Activated T-helper 17 cell treated with anti-CD3 and anti-CD28 coated beads, Interleukin-2, amount 50 U/mL, for 72 hours (primary cell): ENCODE data around the gene CARD16. TPM values are rescaled to one million over a fixed set of nuclear protein-coding genes. Genes with fewer than 3 reads are reported as not detected.

ENCODE experiments used
- ATAC-seq: fragments of 150-1000 bp; cut with Tn5 transposase; replicated peaks from 2 replicates; pipeline ENCODE4 v1.10.0; 2021; ENCODE audit warnings: mild to moderate bottlenecking, moderate library complexity
- H3K27ac Mint-ChIP-seq: one replicate; pipeline ENCODE4 v1.8.0; 2022; ENCODE audit warnings: mixed read lengths
- H3K27me3 Mint-ChIP-seq: one replicate; pipeline ENCODE4 v1.8.0; 2022; ENCODE audit warnings: mixed read lengths
- H3K36me3 Mint-ChIP-seq: one replicate; pipeline ENCODE4 v1.8.0; 2022; ENCODE audit warnings: low read depth, mild to moderate bottlenecking, mixed read lengths
- H3K4me1 Mint-ChIP-seq: one replicate; pipeline ENCODE4 v1.8.0; 2022; ENCODE audit warnings: mixed read lengths
- H3K4me3 Mint-ChIP-seq: one replicate; pipeline ENCODE4 v1.8.0; 2022; ENCODE audit warnings: mild to moderate bottlenecking, mixed read lengths
- H3K9me3 Mint-ChIP-seq: one replicate; pipeline ENCODE4 v1.8.0; 2022; ENCODE audit warnings: mixed read lengths
- total RNA-seq, 2 donors: library from RNA; stranded (reverse); gene quantifications; one replicate each; pipeline ENCODE4 v1.2.3, GENCODE V29; 2022

CARD16 gene
- total RNA-seq, 2 donors from 2014 or later: 8.8 to 25.7 TPM

DNA sequence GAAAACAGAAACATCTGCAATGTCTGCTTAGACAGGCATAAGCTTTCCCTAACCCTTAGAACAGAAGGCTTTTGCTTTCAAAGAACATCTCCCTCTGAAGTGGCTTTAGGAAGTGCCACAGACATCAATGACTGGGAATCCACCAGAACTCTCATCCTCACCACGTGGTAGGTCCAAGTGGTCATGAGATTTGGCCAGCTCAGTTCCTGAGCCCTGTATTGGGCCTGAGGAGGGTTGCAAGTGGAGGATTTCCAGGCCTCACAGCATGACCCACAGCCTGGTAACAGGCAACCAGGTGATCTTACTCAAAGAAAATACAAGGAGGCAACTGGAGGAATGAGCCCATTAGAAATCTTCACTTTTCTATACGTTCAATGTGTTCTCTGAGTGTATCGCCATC lies 11.8 kb downstream of the CARD16 start:
- H3K27ac Mint-ChIP-seq: peak overlapping the region; percentile 88
- H3K4me1 Mint-ChIP-seq: peaks cover 26% of the 10 kb centered on the region
- H3K4me3 Mint-ChIP-seq: peak overlapping the region; percentile 87
- H3K36me3 Mint-ChIP-seq: peaks cover 34% of the 10 kb centered on the region
- ATAC-seq: peak; percentile 69
- H3K27me3 Mint-ChIP-seq: no peaks in the 10 kb centered on the region
- H3K9me3 Mint-ChIP-seq: peaks cover 7% of the 10 kb centered on the region

DNA sequence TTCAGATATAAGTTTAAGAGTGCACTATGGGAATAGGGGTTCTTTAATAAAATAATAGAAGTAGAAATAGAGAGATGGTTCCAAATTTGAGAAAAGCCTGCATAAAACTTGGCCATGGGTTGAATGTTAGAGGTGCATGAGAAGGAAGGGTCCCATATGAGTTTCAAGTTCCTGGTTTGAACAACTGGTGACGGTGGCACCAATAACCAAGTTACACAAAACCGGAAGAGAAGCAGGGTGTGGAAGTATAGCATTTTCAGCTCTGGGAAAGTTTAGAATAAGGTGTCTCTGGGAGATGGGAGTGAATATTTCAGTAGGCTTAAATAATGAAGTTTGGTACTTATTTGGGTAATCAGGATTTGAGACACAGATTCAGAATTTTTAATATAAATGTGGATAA lies 12.6 kb downstream of the CARD16 start:
- no peak for ATAC-seq
- Mint-ChIP-seq H3K4me3 (peak overlapping the region; percentile 87), H3K9me3 (peaks cover 4% of the 10 kb centered on the region), H3K27me3 (no peaks in the 10 kb centered on the region), H3K36me3 (peaks cover 39% of the 10 kb centered on the region), H3K27ac (peak overlapping the region; percentile 88), H3K4me1 (peaks cover 28% of the 10 kb centered on the region)

DNA sequence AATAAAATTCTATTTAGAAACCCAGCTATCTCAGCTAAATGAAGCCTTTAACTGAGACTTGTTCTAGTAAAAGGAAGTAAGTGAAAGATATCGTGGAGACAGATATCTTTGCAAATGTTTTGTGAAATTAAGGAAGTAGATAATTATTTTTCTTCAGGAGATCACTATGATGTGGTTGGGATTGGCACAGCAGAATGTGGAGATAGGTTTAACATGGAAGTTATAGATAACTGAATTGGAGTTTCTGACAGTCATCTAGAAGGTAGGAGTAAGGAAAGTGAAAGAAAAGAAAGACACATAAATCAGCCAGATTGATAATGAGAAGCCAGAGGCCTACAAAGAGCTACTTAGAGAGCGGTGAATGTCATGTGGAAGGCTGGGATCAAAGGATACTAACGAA lies 17.5 kb downstream of the CARD16 start:
- Mint-ChIP-seq H3K9me3 (no peaks in the 10 kb centered on the region), H3K27ac (peak overlapping the region; percentile 46), H3K36me3 (peaks cover 76% of the 10 kb centered on the region), H3K27me3 (no peaks in the 10 kb centered on the region), H3K4me1 (peaks cover 16% of the 10 kb centered on the region), H3K4me3 (peak overlapping the region; percentile 42)
- no peak for ATAC-seq

DNA sequence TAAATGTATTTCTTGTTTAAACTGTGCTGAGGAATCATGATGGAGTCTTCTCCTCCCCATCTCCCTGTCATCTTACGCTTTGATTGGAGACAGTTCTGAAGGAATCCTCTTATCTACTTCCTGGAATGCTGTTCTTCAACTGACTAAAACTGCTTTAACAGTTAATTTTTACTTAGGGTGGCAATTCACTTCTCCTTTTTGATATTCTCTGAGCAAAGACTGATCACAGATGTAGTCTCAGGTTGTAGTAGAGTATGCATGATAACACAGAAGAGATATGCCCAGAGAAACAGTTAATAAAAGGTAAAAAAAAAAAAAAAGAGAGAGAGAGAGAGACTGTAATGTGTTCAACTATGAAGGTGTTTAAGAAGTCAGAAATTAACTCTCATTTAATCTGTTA lies 20.7 kb downstream of the CARD16 start:
- H3K27ac Mint-ChIP-seq: no peak overlapping the region
- no peaks in the 10 kb centered on the region for H3K27me3 Mint-ChIP-seq
- H3K9me3 Mint-ChIP-seq: no peaks in the 10 kb centered on the region
- H3K36me3 Mint-ChIP-seq: peaks cover 55% of the 10 kb centered on the region
- peaks cover 11% of the 10 kb centered on the region for H3K4me1 Mint-ChIP-seq
- H3K4me3 Mint-ChIP-seq: no peak overlapping the region
- ATAC-seq: no peak

DNA sequence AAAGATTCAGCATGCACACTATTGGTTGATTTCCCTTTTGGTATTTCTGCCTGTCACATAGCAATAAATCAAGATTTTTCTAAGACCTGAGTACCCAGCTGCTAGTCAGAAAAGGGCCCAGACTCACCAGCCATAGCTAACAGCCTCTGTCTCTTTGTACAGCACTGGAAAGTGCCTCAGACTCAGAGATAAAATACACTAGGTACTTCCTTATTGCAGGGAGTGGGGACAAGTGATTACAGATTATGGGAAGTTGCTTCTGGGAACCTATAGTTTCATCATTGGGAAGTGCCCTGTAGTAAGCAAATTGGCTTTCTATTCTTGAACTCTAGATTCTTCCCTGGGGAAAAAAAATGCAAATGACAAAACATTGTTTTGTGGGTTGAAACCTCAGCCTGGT lies 22.1 kb downstream of the CARD16 start, which contains the start of gene CASP5:
Gene CASP5, minus strand, starts transcription at position 166 of the 400 bp plus-strand sequence. Its CDS starts 32 bp downstream, at position 134.
- no peak for ATAC-seq
- Mint-ChIP-seq H3K4me1 (peaks cover 11% of the 10 kb centered on the region), H3K27me3 (no peaks in the 10 kb centered on the region), H3K27ac (no peak within 1 kb of the TSS), H3K36me3 (peaks cover 42% of the 10 kb centered on the region), H3K9me3 (no peaks in the 10 kb centered on the region), H3K4me3 (no peak within 1 kb of the TSS)

DNA sequence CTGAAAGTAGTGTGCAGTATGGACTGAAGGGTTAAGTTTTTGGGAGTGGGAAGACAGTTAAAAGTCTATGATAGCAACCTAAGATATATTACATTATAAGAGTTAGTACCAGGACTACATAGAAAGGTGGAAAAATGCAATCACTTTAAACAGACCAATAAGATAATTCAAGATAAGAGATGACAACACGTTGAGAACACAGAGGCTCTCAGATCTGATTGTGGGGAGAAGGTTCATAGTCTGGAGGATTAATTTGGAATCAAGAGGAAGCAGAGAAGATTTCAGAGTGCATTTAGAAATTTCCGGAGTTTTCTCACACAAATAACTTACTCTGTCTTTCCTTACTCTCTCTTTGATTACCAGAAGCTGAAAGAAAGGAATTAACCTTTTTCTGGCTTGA lies 22.6 kb downstream of the CARD16 start:
- no peaks in the 10 kb centered on the region for H3K27me3 Mint-ChIP-seq
- no peak overlapping the region for H3K4me3 Mint-ChIP-seq
- peaks cover 37% of the 10 kb centered on the region for H3K36me3 Mint-ChIP-seq
- H3K4me1 Mint-ChIP-seq: peaks cover 7% of the 10 kb centered on the region
- no peak overlapping the region for H3K27ac Mint-ChIP-seq
- no peaks in the 10 kb centered on the region for H3K9me3 Mint-ChIP-seq
- ATAC-seq: no peak

DNA sequence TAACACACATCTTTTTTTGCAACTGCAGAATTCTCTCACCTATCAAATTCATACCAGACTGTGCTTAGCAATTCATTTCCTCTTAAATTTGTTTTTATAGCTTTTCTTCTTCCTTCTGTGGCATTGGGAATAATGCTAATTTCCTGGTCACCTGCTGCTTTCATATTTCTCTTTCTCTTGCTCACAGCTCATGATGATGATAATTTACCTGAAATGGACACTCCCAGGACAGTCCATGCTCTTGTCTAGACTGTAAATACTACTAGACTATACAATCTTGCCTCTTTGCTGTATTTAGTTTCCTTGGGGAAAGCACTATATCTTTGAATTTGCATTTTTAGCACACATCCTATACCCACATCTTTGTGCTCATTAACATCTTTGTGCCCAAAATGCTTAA lies 37.7 kb downstream of the CARD16 start:
- no peaks in the 10 kb centered on the region for H3K36me3 Mint-ChIP-seq
- H3K27me3 Mint-ChIP-seq: no peaks in the 10 kb centered on the region
- no peaks in the 10 kb centered on the region for H3K9me3 Mint-ChIP-seq
- H3K4me1 Mint-ChIP-seq: no peaks in the 10 kb centered on the region
- H3K27ac Mint-ChIP-seq: no peak overlapping the region
- ATAC-seq: no peak
- H3K4me3 Mint-ChIP-seq: no peak overlapping the region

DNA sequence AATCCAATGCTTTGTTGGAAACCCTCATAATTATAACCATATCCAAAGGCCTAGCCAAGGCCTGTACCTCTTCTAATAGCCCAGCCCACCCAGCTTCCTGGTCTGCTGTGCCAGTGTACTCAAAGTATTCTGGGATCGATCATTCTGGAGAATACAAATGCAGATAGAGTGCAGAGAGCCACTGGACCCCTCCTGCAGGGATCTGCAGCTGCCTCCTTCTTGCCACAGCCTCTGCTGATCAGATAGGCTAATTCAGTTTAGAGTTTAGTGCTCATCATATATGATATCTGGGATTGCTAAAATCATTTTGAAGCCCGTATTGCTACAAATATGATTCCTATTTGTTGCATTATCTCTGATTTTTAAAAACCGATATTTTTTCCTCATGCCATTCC lies 39.7 kb downstream of the CARD16 start:
- H3K9me3 Mint-ChIP-seq: no peaks in the 10 kb centered on the region
- no peak overlapping the region for H3K4me3 Mint-ChIP-seq
- ATAC-seq: no peak
- no peaks in the 10 kb centered on the region for H3K36me3 Mint-ChIP-seq
- H3K4me1 Mint-ChIP-seq: peaks cover 6% of the 10 kb centered on the region
- H3K27ac Mint-ChIP-seq: no peak overlapping the region
- H3K27me3 Mint-ChIP-seq: no peaks in the 10 kb centered on the region

DNA sequence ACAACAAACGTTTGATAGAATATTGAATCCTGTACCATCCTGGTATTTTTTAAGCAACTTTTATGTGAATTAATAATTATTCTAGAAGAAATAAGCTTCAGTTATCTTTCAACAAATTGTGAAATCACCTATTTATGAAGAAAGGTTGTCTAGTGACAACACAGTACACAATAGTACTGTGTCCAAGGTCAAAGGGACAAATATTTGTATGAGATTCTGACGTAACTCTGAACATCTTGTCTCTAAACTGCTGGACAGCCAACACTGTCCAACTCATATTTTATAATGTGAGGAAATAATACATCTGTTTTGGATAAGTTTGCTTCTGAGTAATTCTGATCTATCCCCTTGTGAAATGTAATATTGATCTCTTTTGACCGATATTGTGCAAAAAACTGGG lies 41.1 kb downstream of the CARD16 start:
- H3K27me3 Mint-ChIP-seq: no peaks in the 10 kb centered on the region
- H3K4me1 Mint-ChIP-seq: peaks cover 7% of the 10 kb centered on the region
- no peak for ATAC-seq
- H3K27ac Mint-ChIP-seq: no peak overlapping the region
- H3K9me3 Mint-ChIP-seq: no peaks in the 10 kb centered on the region
- no peaks in the 10 kb centered on the region for H3K36me3 Mint-ChIP-seq
- no peak overlapping the region for H3K4me3 Mint-ChIP-seq

DNA sequence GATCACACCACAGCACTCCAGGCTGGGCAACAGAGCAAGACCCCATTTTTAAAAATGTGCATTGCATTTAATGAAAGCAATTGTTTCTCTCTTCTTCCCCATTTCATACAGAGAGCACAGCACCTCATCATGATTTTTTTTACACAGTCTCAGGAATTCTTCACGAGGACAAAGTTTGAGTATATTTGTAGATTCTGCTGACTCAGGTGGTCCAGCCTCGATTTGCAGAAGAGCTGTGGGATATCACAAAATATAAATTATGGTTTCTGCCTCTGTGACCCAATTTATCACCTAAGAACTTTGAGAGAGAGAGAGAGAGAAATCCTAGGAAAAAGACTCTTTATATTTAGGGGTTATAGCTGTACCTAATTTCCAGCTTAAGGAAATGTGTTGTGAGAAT lies 42.0 kb downstream of the CARD16 start:
- Mint-ChIP-seq H3K27me3 (no peaks in the 10 kb centered on the region), H3K9me3 (no peaks in the 10 kb centered on the region), H3K4me3 (no peak overlapping the region), H3K4me1 (peaks cover 7% of the 10 kb centered on the region), H3K36me3 (no peaks in the 10 kb centered on the region), H3K27ac (no peak overlapping the region)
- no peak for ATAC-seq

DNA sequence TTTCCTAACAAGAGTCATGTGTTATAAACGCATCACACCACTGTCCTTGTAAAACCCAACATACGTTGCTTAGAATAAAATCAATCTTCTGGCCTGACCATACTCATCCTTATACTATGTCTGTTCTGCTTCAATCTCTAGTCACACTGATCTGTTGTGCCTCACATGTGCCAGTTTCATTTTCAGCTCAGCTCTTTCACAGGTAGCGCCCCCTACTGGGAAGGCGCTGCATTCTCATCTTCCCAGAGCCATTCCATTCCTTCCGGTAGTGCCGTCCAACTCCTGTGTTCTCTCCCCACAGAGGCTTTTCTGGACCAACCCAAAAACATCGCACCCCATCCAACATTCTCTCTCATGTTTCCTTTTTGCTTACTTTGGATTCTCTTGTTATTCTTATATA lies 44.3 kb downstream of the CARD16 start:
- Mint-ChIP-seq H3K27ac (peak overlapping the region; percentile 6), H3K9me3 (no peaks in the 10 kb centered on the region), H3K27me3 (no peaks in the 10 kb centered on the region), H3K36me3 (no peaks in the 10 kb centered on the region), H3K4me3 (no peak overlapping the region), H3K4me1 (peaks cover 7% of the 10 kb centered on the region)
- peak; percentile 89 for ATAC-seq

DNA sequence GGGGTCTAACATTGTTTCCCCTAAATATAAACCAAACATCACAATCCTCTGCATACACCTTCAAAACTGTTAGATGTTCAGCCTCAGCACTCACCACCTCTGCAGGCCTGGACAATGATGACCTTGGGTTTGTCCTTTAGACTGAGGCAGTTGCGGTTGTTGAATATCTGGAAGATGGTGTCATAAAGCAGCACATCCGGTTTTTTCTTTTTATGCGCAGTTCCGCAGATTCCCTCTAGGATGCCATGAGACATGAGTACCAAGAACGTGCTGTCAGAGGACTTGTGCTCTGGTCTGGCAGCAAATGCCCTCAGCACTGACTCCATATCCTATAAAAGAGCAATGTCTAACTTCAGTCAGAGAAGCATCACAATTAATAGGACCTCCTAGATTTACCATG lies 45.0 kb downstream of the CARD16 start:
- no peak for ATAC-seq
- Mint-ChIP-seq H3K9me3 (no peaks in the 10 kb centered on the region), H3K36me3 (no peaks in the 10 kb centered on the region), H3K4me3 (no peak overlapping the region), H3K27ac (no peak overlapping the region), H3K27me3 (no peaks in the 10 kb centered on the region), H3K4me1 (peaks cover 7% of the 10 kb centered on the region)

DNA sequence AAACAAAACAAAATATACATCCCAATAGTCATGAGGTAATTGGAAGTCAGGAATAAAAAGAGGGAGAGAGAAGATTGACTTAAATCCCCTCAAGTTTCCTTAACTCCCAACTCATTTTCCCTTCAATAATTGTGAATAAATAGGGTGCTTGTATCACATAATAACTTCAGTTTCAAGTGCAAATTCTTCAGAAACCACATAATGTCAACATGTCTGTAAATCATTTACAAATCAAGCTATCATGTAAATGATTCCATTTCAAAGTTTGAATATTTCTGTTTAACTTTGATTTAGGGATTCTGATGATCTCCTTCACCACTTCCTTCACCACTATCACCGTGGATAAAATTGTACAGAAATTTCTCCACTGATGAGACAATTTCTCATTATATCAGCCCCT lies 45.4 kb downstream of the CARD16 start:
- ATAC-seq: no peak
- Mint-ChIP-seq H3K36me3 (no peaks in the 10 kb centered on the region), H3K9me3 (no peaks in the 10 kb centered on the region), H3K4me1 (peaks cover 7% of the 10 kb centered on the region), H3K4me3 (no peak overlapping the region), H3K27ac (no peak overlapping the region), H3K27me3 (no peaks in the 10 kb centered on the region)

DNA sequence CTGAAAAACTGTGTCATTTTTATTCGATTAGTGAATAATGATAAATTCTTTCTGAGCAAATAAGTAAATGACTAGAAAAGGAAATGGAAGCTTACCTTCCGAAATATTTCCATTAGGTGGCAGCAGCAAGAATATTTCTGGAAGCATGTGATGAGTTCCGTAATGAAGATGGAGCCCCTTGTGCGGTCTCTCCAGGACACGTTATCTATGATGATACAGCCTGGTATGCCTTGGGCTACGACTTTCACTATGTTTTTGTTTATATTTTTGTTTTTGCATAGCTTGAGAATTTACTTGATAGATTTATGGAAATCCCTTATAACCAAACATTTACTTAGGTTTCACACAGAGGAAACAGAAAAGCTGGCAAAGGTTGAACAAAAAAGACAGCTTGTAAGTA lies 47.8 kb downstream of the CARD16 start:
- no peak overlapping the region for H3K27ac Mint-ChIP-seq
- no peak overlapping the region for H3K4me3 Mint-ChIP-seq
- H3K4me1 Mint-ChIP-seq: peaks cover 7% of the 10 kb centered on the region
- ATAC-seq: no peak
- H3K27me3 Mint-ChIP-seq: no peaks in the 10 kb centered on the region
- H3K36me3 Mint-ChIP-seq: no peaks in the 10 kb centered on the region
- H3K9me3 Mint-ChIP-seq: no peaks in the 10 kb centered on the region

DNA sequence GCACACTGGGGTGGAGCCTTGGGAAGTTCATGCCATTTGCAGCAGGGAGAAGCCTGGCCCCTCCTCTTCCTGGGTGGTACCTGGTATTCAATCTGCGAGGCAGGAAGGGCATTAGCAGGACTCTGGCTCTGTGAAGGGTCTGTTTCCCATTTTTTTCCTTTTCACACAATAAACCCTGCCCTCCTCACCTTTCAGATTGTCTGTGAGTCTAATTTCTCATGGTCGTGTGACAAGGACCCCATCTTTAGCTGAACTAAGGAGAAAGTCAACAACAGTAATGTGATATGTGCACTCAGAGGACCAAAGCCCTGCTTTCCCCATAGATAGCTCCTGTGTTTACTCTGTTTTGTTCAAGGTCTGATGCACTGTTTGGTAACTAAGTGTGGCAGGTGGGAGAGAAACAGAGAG lies 50.1 kb downstream of the CARD16 start:
- Mint-ChIP-seq H3K36me3 (no peaks in the 10 kb centered on the region), H3K4me1 (no peaks in the 10 kb centered on the region), H3K4me3 (no peak overlapping the region), H3K27me3 (no peaks in the 10 kb centered on the region), H3K27ac (no peak overlapping the region), H3K9me3 (no peaks in the 10 kb centered on the region)
- ATAC-seq: no peak

DNA sequence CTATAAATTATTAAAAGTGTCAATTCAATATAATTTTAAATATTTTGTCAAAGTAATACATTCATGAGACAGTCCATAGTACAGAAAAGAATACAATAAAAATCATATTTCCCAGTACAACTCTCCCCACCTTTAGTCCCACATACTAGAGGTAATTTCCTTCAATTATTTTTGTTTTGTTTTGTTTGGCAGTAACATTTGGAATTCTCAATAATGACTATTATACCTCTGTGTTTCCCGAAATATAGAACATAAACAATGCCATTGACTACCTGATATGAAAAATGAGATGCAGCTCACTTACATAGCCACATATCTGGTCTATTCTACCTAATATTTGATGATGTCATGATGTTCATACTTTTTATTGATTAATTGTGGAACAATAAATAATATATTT lies 52.4 kb downstream of the CARD16 start:
- no peak for ATAC-seq
- no peak overlapping the region for H3K4me3 Mint-ChIP-seq
- no peak overlapping the region for H3K27ac Mint-ChIP-seq

More for the DNA sequence above, 52.4 kb downstream of the CARD16 start:
- no peaks in the 10 kb centered on the region for H3K9me3 Mint-ChIP-seq
- no peaks in the 10 kb centered on the region for H3K27me3 Mint-ChIP-seq
- H3K36me3 Mint-ChIP-seq: no peaks in the 10 kb centered on the region
- H3K4me1 Mint-ChIP-seq: no peaks in the 10 kb centered on the region
